Cardiac fibroblast (primary cell): ENCODE data around the gene PRCP.

ENCODE experiments used
- DNase-seq, 2 donors: peaks; one replicate each; pipeline versions ENCODE4 v3.0.0 to v3.0.0-alpha.2; 2010; ENCODE audit warnings: low read depth in 2 of 2
- H3K4me3 ChIP-seq, 2 donors: replicated peaks in 1 of 2; 1 replicate in 1 of 2; 2 replicates in 1 of 2; pipeline ENCODE4 v1.5.1; 2011; ENCODE audit warnings: low read depth in 2 of 2, low read length in 2 of 2, mild to moderate bottlenecking in 2 of 2, moderate library complexity in 1 of 2
- TF ChIP-seq, protein P1 (sequence below): IDR thresholded peaks from one replicate; pipeline ENCODE4 v1.5.1; 2011; ENCODE audit warnings: low read depth, mild to moderate bottlenecking, low read length, inconsistent platforms

Gene PRCP

DNA sequence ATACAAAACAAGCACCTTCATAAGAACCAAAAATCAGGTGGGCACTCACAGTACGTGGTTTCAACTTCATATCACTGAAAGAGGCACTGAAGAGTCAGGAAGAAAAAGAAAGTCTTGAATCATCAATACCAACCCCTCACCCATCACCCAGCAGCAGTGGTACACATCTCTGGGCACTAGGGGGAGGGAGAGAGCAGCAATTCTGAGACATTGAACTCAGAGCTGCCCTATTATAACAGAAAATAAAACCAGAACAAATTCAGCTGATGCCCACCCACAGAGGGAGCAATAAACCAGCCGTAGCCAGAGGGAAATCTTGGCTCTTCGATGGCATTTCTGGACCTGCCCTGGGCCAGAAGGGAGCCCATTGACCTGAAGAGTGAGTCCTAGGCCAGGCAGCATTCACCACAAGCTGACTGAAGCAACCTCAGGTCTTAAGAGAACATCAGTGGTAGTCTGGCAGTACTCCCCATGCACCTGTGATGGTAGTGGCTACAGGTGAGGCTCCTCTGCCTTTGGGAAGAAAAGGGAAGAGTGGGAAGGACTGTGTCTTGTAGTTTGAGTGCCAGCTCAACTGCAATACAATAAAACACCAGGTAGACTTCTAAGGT lies 124.4 kb downstream of the PRCP start:
- TF ChIP-seq, protein P1, sequence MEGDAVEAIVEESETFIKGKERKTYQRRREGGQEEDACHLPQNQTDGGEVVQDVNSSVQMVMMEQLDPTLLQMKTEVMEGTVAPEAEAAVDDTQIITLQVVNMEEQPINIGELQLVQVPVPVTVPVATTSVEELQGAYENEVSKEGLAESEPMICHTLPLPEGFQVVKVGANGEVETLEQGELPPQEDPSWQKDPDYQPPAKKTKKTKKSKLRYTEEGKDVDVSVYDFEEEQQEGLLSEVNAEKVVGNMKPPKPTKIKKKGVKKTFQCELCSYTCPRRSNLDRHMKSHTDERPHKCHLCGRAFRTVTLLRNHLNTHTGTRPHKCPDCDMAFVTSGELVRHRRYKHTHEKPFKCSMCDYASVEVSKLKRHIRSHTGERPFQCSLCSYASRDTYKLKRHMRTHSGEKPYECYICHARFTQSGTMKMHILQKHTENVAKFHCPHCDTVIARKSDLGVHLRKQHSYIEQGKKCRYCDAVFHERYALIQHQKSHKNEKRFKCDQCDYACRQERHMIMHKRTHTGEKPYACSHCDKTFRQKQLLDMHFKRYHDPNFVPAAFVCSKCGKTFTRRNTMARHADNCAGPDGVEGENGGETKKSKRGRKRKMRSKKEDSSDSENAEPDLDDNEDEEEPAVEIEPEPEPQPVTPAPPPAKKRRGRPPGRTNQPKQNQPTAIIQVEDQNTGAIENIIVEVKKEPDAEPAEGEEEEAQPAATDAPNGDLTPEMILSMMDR: peak; percentile 92
- H3K4me3 ChIP-seq: no peak overlapping the region
- peak; percentile 64 to 71 for DNase-seq

DNA sequence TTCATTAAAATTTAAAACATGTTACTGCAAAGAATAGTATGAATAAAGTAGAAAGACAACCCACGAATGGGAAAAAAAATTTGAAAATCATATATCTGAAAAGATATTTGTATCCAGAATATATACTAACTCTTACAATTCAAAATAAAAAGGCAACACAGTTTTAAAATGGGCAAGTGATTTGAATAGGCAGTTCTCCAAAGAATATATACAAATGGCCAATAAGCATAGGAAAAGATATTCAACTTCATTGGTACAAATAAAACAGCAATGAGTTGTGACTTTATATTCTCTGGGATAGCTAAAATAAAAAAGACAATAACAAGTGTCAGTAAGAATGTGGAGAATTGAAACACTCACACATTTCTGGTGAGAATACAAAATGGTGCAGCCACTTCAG lies 125.0 kb downstream of the PRCP start:
- TF ChIP-seq, protein P1: no peak
- no peak for DNase-seq
- H3K4me3 ChIP-seq: no peak overlapping the region
